Breast epithelium (tissue), 4 donors: ENCODE measurements around the gene PPP1R2. TPM values are rescaled to one million over a fixed set of nuclear protein-coding genes. Genes with fewer than 3 reads are reported as not detected.

ENCODE experiments used
- DNase-seq, 2 donors: peaks; one replicate each; pipeline ENCODE4 v3.0.0-alpha.2; 2019; ENCODE audit warnings: low spot score in 2 of 2
- H3K27ac ChIP-seq, 2 donors: fragments of 200-600 bp; sonication (generic) in 1 of 2; one replicate each; pipeline ENCODE4 v1.5.1; 2016 to 2019; ENCODE audit warnings: mild to moderate bottlenecking in 1 of 2
- H3K27me3 ChIP-seq, 2 donors: fragments of 200-600 bp; sonication (generic) in 1 of 2; one replicate each; pipeline versions ENCODE4 v1.5.1 to v1.6.0; 2017 to 2019; ENCODE audit warnings: control low read depth in 1 of 2, mild to moderate bottlenecking in 1 of 2
- H3K36me3 ChIP-seq: fragments of 200-600 bp; one replicate; pipeline ENCODE4 v1.5.1; 2019
- H3K4me1 ChIP-seq, 2 donors: fragments of 200-600 bp; sonication (generic); one replicate each; pipeline ENCODE4 v1.5.1; 2016 to 2019; ENCODE audit warnings: control low read depth in 1 of 2
- H3K4me3 ChIP-seq, 3 donors: fragments of 200-600 bp; sonication (generic); 1 replicate in 2 of 3; 2 replicates in 1 of 3; pipeline ENCODE4 v1.5.1; 2016 to 2019; ENCODE audit warnings: mild to moderate bottlenecking in 3 of 3, moderate library complexity in 2 of 3
- H3K9me3 ChIP-seq, 2 donors: fragments of 200-600 bp; sonication (generic) in 1 of 2; one replicate each; pipeline ENCODE4 v1.5.1; 2016 to 2019; ENCODE audit warnings: control low read depth in 1 of 2
- POLR2A ChIP-seq: fragments of 450-650 bp; IDR thresholded peaks from one replicate; pipeline ENCODE4 v1.6.1; 2016; ENCODE audit warnings: antibody characterized with exemption, mild to moderate bottlenecking, moderate library complexity
- POLR2AphosphoS5 ChIP-seq, 3 donors: sonication (generic); formaldehyde crosslinking; IDR thresholded peaks; one replicate each; pipeline ENCODE4 v1.6.1; 2017; ENCODE audit warnings: antibody characterized with exemption in 3 of 3
- intact Hi-C: fragments of 100-400 bp; cut with DNase I; formaldehyde crosslinking; loops from one replicate; pipeline ENCODE4 v1.15.1; 2023; ENCODE audit warnings: low total_unique reads
- total RNA-seq, 3 donors: library from RNA; depleted of rRNA; stranded (reverse); fragments of >200 nt; gene quantifications; one replicate each; pipeline ENCODE4 v1.1.0, GENCODE V29; 2016
- TF ChIP-seq, protein P1 (sequence below), 3 donors: fragments of 450-650 bp; IDR thresholded peaks; one replicate each; pipeline ENCODE4 v1.5.1; 2016 to 2017; ENCODE audit warnings: antibody characterized with exemption in 3 of 3, mild to moderate bottlenecking in 3 of 3, moderate library complexity in 3 of 3

Gene PPP1R2
- total RNA-seq, 3 donors from 2014 or later: 44.8 to 65.7 (median 61.6) TPM

DNA sequence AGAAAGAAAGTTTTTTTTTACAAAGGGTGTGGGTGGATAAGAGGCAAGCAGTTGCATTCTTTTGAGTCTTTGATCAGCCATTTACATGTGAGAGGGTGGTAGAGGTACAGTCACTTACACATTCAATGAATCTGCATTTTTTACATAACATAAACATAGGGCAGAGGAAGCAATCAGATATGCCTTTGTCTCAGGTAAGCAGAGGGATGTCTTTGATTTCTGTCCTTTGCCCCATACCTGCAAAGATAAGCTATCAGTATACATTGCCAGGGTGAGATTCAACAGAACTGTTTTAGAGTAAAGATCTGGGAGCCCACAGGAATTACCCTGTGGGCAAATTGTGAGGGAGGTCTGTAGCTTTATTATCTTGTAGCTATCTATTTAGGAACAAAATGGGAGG is 5.4 kb upstream of the PPP1R2 start:
- no peaks in the 10 kb centered on the region for H3K27me3 ChIP-seq
- H3K27ac ChIP-seq: no peak overlapping the region
- no peak for DNase-seq
- no peaks in the 10 kb centered on the region for H3K36me3 ChIP-seq
- no peak overlapping the region for H3K4me3 ChIP-seq
- TF ChIP-seq POLR2A: no peak
- no peak for TF ChIP-seq POLR2AphosphoS5 (IDR thresholded peaks at IDR 0.05)
- TF ChIP-seq, protein P1, sequence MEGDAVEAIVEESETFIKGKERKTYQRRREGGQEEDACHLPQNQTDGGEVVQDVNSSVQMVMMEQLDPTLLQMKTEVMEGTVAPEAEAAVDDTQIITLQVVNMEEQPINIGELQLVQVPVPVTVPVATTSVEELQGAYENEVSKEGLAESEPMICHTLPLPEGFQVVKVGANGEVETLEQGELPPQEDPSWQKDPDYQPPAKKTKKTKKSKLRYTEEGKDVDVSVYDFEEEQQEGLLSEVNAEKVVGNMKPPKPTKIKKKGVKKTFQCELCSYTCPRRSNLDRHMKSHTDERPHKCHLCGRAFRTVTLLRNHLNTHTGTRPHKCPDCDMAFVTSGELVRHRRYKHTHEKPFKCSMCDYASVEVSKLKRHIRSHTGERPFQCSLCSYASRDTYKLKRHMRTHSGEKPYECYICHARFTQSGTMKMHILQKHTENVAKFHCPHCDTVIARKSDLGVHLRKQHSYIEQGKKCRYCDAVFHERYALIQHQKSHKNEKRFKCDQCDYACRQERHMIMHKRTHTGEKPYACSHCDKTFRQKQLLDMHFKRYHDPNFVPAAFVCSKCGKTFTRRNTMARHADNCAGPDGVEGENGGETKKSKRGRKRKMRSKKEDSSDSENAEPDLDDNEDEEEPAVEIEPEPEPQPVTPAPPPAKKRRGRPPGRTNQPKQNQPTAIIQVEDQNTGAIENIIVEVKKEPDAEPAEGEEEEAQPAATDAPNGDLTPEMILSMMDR (IDR thresholded peaks at IDR 0.05): no peak
- intact Hi-C loops: no loop called here
- no peaks in the 10 kb centered on the region for H3K9me3 ChIP-seq
- peaks cover 0 to 10% of the 10 kb centered on the region in 2 donors for H3K4me1 ChIP-seq

DNA sequence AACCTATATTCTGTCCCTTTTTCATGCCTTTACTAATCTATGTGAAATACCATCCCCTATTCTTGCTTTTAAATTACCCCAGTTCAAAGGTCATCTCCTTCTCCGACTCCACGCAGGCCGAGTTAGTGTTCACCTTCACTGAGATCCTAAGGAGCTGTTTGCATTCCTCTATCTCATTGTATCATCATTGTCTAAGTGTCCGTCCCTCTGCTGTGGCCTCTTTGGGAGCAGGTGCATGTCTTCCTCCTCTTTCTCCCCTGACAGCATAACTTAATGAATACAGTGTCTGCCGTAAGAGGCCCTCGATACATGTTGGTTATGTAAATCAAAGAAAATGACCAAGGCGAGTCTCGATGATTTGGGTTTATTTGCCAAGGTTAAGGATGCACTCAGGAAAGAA is 4.9 kb upstream of the PPP1R2 start:
- intact Hi-C loops: no loop called here
- H3K36me3 ChIP-seq: no peaks in the 10 kb centered on the region

DNA sequence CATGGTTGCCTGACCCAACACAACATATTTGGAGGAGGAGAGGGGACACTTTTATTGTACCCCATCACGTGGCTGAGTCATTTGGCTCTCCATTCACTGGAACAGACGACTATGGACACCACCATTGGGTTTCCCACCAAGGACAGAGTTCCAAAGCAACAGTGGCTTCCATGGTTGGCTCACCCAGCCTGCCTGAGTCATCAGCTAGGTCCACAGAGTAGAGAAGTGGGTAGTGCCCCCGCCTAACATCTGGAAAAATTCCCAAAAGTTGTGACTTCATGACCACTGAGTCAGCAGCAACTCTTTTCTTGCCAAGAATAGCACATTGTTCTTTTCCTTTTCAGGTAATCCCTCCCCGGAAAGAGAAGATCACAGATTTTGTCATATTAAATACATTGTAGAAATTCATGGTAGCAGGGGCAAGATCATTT is 3.0 kb upstream of the PPP1R2 start:
- H3K4me1 ChIP-seq: peaks cover 0 to 16% of the 10 kb centered on the region in 2 donors
- H3K27ac ChIP-seq: peak overlapping the region; percentile 64 to 79
- no peaks in the 10 kb centered on the region for H3K27me3 ChIP-seq
- no peak overlapping the region for H3K4me3 ChIP-seq
- intact Hi-C loops: no loop called here
- H3K9me3 ChIP-seq: no peaks in the 10 kb centered on the region
- peak in 1 of 2 donors; percentile 75 for DNase-seq
- H3K36me3 ChIP-seq: no peaks in the 10 kb centered on the region
- TF ChIP-seq, protein P1 (IDR thresholded peaks at IDR 0.05): no peak
- peak in 2 of 3 donors; percentile 20 to 21 for TF ChIP-seq POLR2AphosphoS5 (IDR thresholded peaks at IDR 0.05)

More for the DNA sequence above, 4.9 kb upstream of the PPP1R2 start:
- Histone ChIP-seq H3K4me1 (peaks cover 0 to 10% of the 10 kb centered on the region in 2 donors), H3K27me3 (no peaks in the 10 kb centered on the region), H3K9me3 (no peaks in the 10 kb centered on the region), H3K27ac (no peak overlapping the region), H3K4me3 (no peak overlapping the region)
- TF ChIP-seq, protein P1 (IDR thresholded peaks at IDR 0.05): no peak
- TF ChIP-seq POLR2A (no peak), POLR2AphosphoS5 (IDR thresholded peaks at IDR 0.05) (no peak)
- no peak for DNase-seq

DNA sequence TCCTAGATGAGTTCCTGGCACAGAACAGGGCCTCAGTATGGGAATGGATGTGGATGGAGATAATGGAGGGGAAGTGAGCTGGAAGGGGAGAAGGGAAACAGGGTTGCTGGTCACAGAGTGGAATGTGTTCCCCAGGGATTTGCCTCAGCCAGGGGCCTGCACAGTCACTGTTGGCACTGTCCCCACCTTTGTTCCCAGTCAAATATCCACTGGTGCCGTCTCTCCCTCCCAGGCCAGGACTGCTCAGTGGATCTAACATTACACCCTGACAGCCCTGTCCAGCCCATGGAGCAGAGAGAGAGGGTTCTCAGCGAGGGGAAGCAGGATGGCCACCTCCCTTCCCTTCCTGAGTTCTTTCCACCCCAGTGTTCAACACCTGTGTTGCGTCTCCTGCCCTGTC is 1.5 kb upstream of the PPP1R2 start:
- H3K36me3 ChIP-seq: no peaks in the 10 kb centered on the region
- H3K27ac ChIP-seq: peak overlapping the region; percentile 94
- no peaks in the 10 kb centered on the region for H3K27me3 ChIP-seq
- TF ChIP-seq POLR2A (no peak), POLR2AphosphoS5 (IDR thresholded peaks at IDR 0.05) (no peak)
- TF ChIP-seq, protein P1 (IDR thresholded peaks at IDR 0.05): no peak
- peaks cover 0 to 21% of the 10 kb centered on the region in 2 donors for H3K4me1 ChIP-seq
- intact Hi-C loops: no loop called here
- H3K4me3 ChIP-seq: no peak overlapping the region
- no peak for DNase-seq
- H3K9me3 ChIP-seq: no peaks in the 10 kb centered on the region

DNA sequence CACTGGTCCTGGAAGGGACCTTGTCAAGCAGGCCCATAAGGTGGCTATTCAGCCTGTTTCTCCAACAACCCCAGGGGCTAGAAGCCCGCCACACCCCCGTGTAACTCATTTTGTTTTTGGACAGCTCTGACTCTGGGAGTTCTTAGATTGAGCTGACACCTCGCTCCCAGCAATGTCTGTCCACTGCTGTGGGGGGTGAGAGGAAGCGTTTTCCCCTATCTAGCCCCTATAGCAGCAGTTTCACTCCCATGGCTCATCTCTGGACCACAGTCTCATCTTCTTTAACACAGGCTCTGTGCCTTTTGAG is 1.1 kb upstream of the PPP1R2 start:
- Histone ChIP-seq H3K4me1 (peaks cover 0 to 21% of the 10 kb centered on the region in 2 donors), H3K4me3 (peak overlapping the region in 2 of 3 donors; percentile 82 to 90), H3K36me3 (no peaks in the 10 kb centered on the region), H3K27me3 (no peaks in the 10 kb centered on the region), H3K9me3 (no peaks in the 10 kb centered on the region), H3K27ac (peak overlapping the region; percentile 94)
- no peak for DNase-seq
- TF ChIP-seq, protein P1 (IDR thresholded peaks at IDR 0.05): no peak
- TF ChIP-seq POLR2A: no peak
- no peak for TF ChIP-seq POLR2AphosphoS5 (IDR thresholded peaks at IDR 0.05)
- intact Hi-C loops: no loop called here
